HCT116 (cell line): ENCODE results near the gene TFF3. TPM values are rescaled to one million over a fixed set of nuclear protein-coding genes. Genes with fewer than 3 reads are reported as not detected.

Experiments
- ATAC-seq: fragments of 200-7000 bp; cut with Tn5 transposase; 2 replicates; pipeline ENCODE4 v1.9.1; 2020; ENCODE audit warnings: mild to moderate bottlenecking, moderate library complexity
- BruUV-seq: library from RNA; stranded (reverse); fragments of 400-500 nt; replicated peaks from 2 replicates; lab custom pipeline; 2021; lab: Mats Ljungman, UMichigan
- CTCF ChIA-PET: fragments of 300-600 bp; sonication (Branson Sonifier 250); formaldehyde crosslinking; loops from one replicate; lab custom pipeline; 2021; ENCODE audit warnings: antibody characterized with exemption; lab: Charles Lee
- POLR2A ChIA-PET: fragments of 300-600, 350-600 bp; sonication (Branson Sonifier 250); formaldehyde crosslinking; loops from one replicate; lab custom pipeline; 2021; ENCODE audit warnings: antibody characterized with exemption; lab: Charles Lee
- RAD21 ChIA-PET, 2 experiments: fragments of 300-600 bp; sonication (Branson Sonifier 250); formaldehyde crosslinking; loops; one replicate each; lab custom pipeline; 2023; ENCODE audit warnings: low total read pairs in 2 of 2; ENCODE audit not compliant: uncharacterized antibody in 2 of 2, unreplicated experiment in 2 of 2, low non-redundant PET in 1 of 2; lab: Charles Lee
- DNase-seq: peaks from one replicate; pipeline ENCODE4 v3.0.0-alpha.2; 2010; ENCODE audit warnings: low read depth, low spot score
- H2AFZ ChIP-seq: fragments of 200-600 bp; shearing (Covaris generic), sonication (generic); 2 replicates; pipeline ENCODE4 v1.6.1; 2017; ENCODE audit warnings: low read depth, mixed run types, mixed read lengths, antibody characterized with exemption, low read length; ENCODE audit not compliant: poor library complexity, severe bottlenecking
- H3K27ac ChIP-seq: 2 replicates; pipeline ENCODE4 v1.5.1; 2012; ENCODE audit warnings: low read depth, low read length
- H3K27me3 ChIP-seq: fragments of 200-600 bp; sonication (generic); 2 replicates; pipeline ENCODE4 v1.6.1; 2016; ENCODE audit warnings: mixed run types, low read length, mixed read lengths; ENCODE audit not compliant: insufficient read depth
- H3K36me3 ChIP-seq, 2 experiments: fragments of 200-500 bp in 1 of 2; fragments of 200-600 bp in 1 of 2; sonication (Bioruptor generic) in 1 of 2; sonication (generic) in 1 of 2; 2 replicates each; pipeline versions ENCODE4 v1.5.1 to v1.6.1; 2014 to 2016; ENCODE audit warnings: low read length in 2 of 2, inconsistent platforms in 1 of 2, mixed read lengths in 1 of 2, mixed run types in 1 of 2; ENCODE audit not compliant: insufficient read depth in 2 of 2, control insufficient read depth in 1 of 2
- H3K4me1 ChIP-seq, 2 experiments: fragments of 200-600 bp in 1 of 2; sonication (generic) in 1 of 2; 2 replicates each; pipeline versions ENCODE4 v1.5.1 to v1.6.1; 2012 to 2017; ENCODE audit warnings: low read length in 2 of 2, inconsistent platforms in 1 of 2, mild to moderate bottlenecking in 1 of 2, mixed read lengths in 1 of 2, mixed run types in 1 of 2, moderate library complexity in 1 of 2; ENCODE audit not compliant: insufficient read depth in 2 of 2, control insufficient read depth in 1 of 2
- H3K4me2 ChIP-seq: fragments of 200-600 bp; sonication (generic); 2 replicates; pipeline ENCODE4 v1.6.1; 2017; ENCODE audit warnings: mixed run types, low read length, mixed read lengths
- H3K4me3 ChIP-seq, 2 experiments: fragments of 200-600 bp in 1 of 2; sonication (generic) in 1 of 2; replicated peaks in 1 of 2; 2 replicates each; pipeline ENCODE4 v1.5.1; 2011 to 2016; ENCODE audit warnings: low read length in 2 of 2, control low read depth in 1 of 2, low read depth in 1 of 2, mild to moderate bottlenecking in 1 of 2, mixed read lengths in 1 of 2, mixed run types in 1 of 2
- H3K79me2 ChIP-seq: fragments of 200-600 bp; sonication (generic); 2 replicates; pipeline ENCODE4 v1.6.1; 2017; ENCODE audit warnings: mild to moderate bottlenecking, mixed run types, low read length, moderate library complexity, mixed read lengths; ENCODE audit not compliant: insufficient read depth
- H3K9ac ChIP-seq: fragments of 200-600 bp; sonication (generic); 2 replicates; pipeline ENCODE4 v1.6.1; 2016; ENCODE audit warnings: low read length, mixed read lengths
- H3K9me2 ChIP-seq: fragments of 200-600 bp; sonication (generic), shearing (Covaris generic); 2 replicates; pipeline ENCODE4 v1.6.1; 2017; ENCODE audit warnings: mixed run types, mild to moderate bottlenecking, moderate library complexity; ENCODE audit not compliant: insufficient read depth
- H3K9me3 ChIP-seq, 2 experiments: fragments of 200-500 bp in 1 of 2; fragments of 200-600 bp in 1 of 2; sonication (Bioruptor generic) in 1 of 2; sonication (generic) in 1 of 2; 2 replicates each; pipeline ENCODE4 v1.6.1; 2014 to 2017; ENCODE audit warnings: low read length in 2 of 2, mixed read lengths in 2 of 2, inconsistent platforms in 1 of 2, low read depth in 1 of 2, mild to moderate bottlenecking in 1 of 2, mixed run types in 1 of 2, moderate library complexity in 1 of 2; ENCODE audit not compliant: control insufficient read depth in 1 of 2, insufficient read depth in 1 of 2
- H4K20me1 ChIP-seq: fragments of 200-600 bp; sonication (generic), shearing (Covaris generic); 2 replicates; pipeline ENCODE4 v1.6.1; 2017; ENCODE audit warnings: mixed run types, mild to moderate bottlenecking, moderate library complexity; ENCODE audit not compliant: insufficient read depth
- CBX3 ChIP-seq: IDR thresholded peaks from 2 replicates; pipeline ENCODE4 v1.6.1; 2012; ENCODE audit warnings: low read depth
- CEBPB ChIP-seq: IDR thresholded peaks from 2 replicates; pipeline ENCODE4 v1.6.1; 2012; ENCODE audit warnings: low read depth
- EGR1 ChIP-seq: IDR thresholded peaks from 2 replicates; pipeline ENCODE4 v1.6.1; 2012; ENCODE audit warnings: low read depth
- EZH2 ChIP-seq: fragments of 200-600 bp; sonication (generic); IDR thresholded peaks from 2 replicates; pipeline ENCODE4 v1.6.1; 2017; ENCODE audit warnings: antibody characterized with exemption, mixed run types
- FOSL1 ChIP-seq: IDR thresholded peaks from 2 replicates; pipeline ENCODE4 v1.6.1; 2012; ENCODE audit warnings: low read depth
- JUND ChIP-seq: IDR thresholded peaks from 2 replicates; pipeline ENCODE4 v1.6.1; 2012
- POLR2A ChIP-seq: IDR thresholded peaks from 2 replicates; pipeline ENCODE4 v1.7.0; 2011; ENCODE audit warnings: borderline replicate concordance; ENCODE audit not compliant: insufficient read depth, insufficient read length; ENCODE audit errors: extremely low read depth
- POLR2AphosphoS5 ChIP-seq: IDR thresholded peaks from 2 replicates; pipeline ENCODE4 v1.6.1; 2011; ENCODE audit warnings: mild to moderate bottlenecking, low read depth, low read length, moderate library complexity
- RAD21 ChIP-seq: IDR thresholded peaks from 2 replicates; pipeline ENCODE4 v1.6.1; 2012; ENCODE audit warnings: low read depth, mild to moderate bottlenecking
- SIN3A ChIP-seq: IDR thresholded peaks from 2 replicates; pipeline ENCODE4 v1.6.1; 2012; ENCODE audit warnings: low read depth
- SRF ChIP-seq: IDR thresholded peaks from 2 replicates; pipeline ENCODE4 v1.6.1; 2012; ENCODE audit warnings: low read depth
- TCF7L2 ChIP-seq: IDR thresholded peaks from 2 replicates; pipeline ENCODE4 v1.7.0; 2011; ENCODE audit warnings: borderline replicate concordance, inconsistent platforms; ENCODE audit not compliant: insufficient read depth, insufficient read length; ENCODE audit errors: extremely low read depth
- YY1 ChIP-seq: IDR thresholded peaks from 2 replicates; pipeline ENCODE4 v1.6.1; 2011; ENCODE audit warnings: low read length, low read depth, moderate library complexity, mild to moderate bottlenecking; ENCODE audit not compliant: insufficient replicate concordance; ENCODE audit errors: extremely low read depth
- ZFX ChIP-seq: fragments of 450-650 bp; IDR thresholded peaks from 2 replicates; pipeline ENCODE4 v1.6.1; 2017
- ZNF274 ChIP-seq: fragments of 200-500 bp; sonication (Bioruptor generic); IDR thresholded peaks from 2 replicates; pipeline ENCODE4 v1.6.1; 2014; ENCODE audit warnings: mild to moderate bottlenecking, low read depth, low read length, inconsistent platforms
- intact Hi-C: fragments of 100-400 bp; cut with micrococcal nuclease; formaldehyde crosslinking; loops from 2 replicates; pipeline ENCODE4 v1.10.0; 2022
- total RNA-seq: library from RNA; stranded (reverse); gene quantifications from one replicate; pipeline ENCODE4 v1.2.1, GENCODE V29; 2021; ENCODE audit not compliant: unreplicated experiment
- TF ChIP-seq, protein P1 (sequence below): IDR thresholded peaks from 2 replicates; pipeline ENCODE4 v1.6.1; 2012; ENCODE audit warnings: low read depth
- TF ChIP-seq, protein P2 (sequence below): IDR thresholded peaks from 2 replicates; pipeline ENCODE4 v1.6.1; 2011; ENCODE audit warnings: mild to moderate bottlenecking, low read length, moderate library complexity; ENCODE audit not compliant: insufficient replicate concordance; ENCODE audit errors: extremely low read depth
- TF ChIP-seq, protein P3 (sequence below), 3 experiments: fragments of 200-600 bp in 1 of 3; sonication (generic) in 1 of 3; IDR thresholded peaks in 2 of 3; conservative IDR thresholded peaks in 1 of 3; 2 replicates each; pipeline ENCODE4 v1.5.1; 2012 to 2017; ENCODE audit warnings: low read depth in 2 of 3, low read length in 2 of 3, antibody characterized with exemption in 1 of 3, borderline replicate concordance in 1 of 3, control low read depth in 1 of 3, mild to moderate bottlenecking in 1 of 3, mixed read lengths in 1 of 3, mixed run types in 1 of 3, moderate library complexity in 1 of 3; ENCODE audit not compliant: insufficient read depth in 1 of 3
- TF ChIP-seq, protein P4 (sequence below): IDR thresholded peaks from 2 replicates; pipeline ENCODE4 v1.6.1; 2012
- TF ChIP-seq, protein P5 (sequence below): IDR thresholded peaks from 2 replicates; pipeline ENCODE4 v1.6.1; 2012

The TFF3 gene
- total RNA-seq, 1 experiment from 2014 or later = 0.22 TPM

DNA sequence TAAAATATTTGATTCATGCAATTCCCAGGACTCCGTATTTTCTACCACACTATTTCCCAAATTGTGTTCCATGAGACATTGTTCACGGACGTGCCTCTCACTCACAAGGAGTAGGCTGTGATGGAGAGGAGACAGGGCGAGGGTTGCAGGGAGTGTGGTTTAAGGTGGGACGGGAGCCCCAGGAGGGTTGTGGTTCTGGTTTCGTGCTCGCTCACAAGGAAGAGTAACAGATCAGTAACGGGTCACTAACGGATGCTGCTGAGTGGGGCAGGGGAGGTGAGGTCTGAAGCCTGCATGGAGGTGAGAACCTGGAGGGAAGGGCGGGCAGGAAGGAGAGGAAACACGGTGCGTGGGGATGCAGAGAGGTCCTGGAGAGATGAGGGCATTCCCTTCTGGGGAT, 28.8 kb downstream of the TFF3 start:
- no peak for ATAC-seq
- H3K79me2 ChIP-seq = no peaks in the 10 kb centered on the region
- no peaks in the 10 kb centered on the region for H3K4me1 ChIP-seq
- no peaks in the 10 kb centered on the region for H3K36me3 ChIP-seq
- TF ChIP-seq FOSL1 (no peak), ZNF274 (no peak), TCF7L2 (no peak), RAD21 (no peak), POLR2AphosphoS5 (no peak), CEBPB (no peak), ZFX (no peak), EGR1 (no peak), SIN3A (no peak), JUND (no peak), CBX3 (no peak), SRF (no peak), YY1 (no peak), POLR2A (no peak), EZH2 (no peak)
- TF ChIP-seq, protein P1, sequence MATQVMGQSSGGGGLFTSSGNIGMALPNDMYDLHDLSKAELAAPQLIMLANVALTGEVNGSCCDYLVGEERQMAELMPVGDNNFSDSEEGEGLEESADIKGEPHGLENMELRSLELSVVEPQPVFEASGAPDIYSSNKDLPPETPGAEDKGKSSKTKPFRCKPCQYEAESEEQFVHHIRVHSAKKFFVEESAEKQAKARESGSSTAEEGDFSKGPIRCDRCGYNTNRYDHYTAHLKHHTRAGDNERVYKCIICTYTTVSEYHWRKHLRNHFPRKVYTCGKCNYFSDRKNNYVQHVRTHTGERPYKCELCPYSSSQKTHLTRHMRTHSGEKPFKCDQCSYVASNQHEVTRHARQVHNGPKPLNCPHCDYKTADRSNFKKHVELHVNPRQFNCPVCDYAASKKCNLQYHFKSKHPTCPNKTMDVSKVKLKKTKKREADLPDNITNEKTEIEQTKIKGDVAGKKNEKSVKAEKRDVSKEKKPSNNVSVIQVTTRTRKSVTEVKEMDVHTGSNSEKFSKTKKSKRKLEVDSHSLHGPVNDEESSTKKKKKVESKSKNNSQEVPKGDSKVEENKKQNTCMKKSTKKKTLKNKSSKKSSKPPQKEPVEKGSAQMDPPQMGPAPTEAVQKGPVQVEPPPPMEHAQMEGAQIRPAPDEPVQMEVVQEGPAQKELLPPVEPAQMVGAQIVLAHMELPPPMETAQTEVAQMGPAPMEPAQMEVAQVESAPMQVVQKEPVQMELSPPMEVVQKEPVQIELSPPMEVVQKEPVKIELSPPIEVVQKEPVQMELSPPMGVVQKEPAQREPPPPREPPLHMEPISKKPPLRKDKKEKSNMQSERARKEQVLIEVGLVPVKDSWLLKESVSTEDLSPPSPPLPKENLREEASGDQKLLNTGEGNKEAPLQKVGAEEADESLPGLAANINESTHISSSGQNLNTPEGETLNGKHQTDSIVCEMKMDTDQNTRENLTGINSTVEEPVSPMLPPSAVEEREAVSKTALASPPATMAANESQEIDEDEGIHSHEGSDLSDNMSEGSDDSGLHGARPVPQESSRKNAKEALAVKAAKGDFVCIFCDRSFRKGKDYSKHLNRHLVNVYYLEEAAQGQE = no peak
- TF ChIP-seq, protein P2, sequence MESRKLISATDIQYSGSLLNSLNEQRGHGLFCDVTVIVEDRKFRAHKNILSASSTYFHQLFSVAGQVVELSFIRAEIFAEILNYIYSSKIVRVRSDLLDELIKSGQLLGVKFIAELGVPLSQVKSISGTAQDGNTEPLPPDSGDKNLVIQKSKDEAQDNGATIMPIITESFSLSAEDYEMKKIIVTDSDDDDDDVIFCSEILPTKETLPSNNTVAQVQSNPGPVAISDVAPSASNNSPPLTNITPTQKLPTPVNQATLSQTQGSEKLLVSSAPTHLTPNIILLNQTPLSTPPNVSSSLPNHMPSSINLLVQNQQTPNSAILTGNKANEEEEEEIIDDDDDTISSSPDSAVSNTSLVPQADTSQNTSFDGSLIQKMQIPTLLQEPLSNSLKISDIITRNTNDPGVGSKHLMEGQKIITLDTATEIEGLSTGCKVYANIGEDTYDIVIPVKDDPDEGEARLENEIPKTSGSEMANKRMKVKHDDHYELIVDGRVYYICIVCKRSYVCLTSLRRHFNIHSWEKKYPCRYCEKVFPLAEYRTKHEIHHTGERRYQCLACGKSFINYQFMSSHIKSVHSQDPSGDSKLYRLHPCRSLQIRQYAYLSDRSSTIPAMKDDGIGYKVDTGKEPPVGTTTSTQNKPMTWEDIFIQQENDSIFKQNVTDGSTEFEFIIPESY = no peak
- TF ChIP-seq, protein P3, sequence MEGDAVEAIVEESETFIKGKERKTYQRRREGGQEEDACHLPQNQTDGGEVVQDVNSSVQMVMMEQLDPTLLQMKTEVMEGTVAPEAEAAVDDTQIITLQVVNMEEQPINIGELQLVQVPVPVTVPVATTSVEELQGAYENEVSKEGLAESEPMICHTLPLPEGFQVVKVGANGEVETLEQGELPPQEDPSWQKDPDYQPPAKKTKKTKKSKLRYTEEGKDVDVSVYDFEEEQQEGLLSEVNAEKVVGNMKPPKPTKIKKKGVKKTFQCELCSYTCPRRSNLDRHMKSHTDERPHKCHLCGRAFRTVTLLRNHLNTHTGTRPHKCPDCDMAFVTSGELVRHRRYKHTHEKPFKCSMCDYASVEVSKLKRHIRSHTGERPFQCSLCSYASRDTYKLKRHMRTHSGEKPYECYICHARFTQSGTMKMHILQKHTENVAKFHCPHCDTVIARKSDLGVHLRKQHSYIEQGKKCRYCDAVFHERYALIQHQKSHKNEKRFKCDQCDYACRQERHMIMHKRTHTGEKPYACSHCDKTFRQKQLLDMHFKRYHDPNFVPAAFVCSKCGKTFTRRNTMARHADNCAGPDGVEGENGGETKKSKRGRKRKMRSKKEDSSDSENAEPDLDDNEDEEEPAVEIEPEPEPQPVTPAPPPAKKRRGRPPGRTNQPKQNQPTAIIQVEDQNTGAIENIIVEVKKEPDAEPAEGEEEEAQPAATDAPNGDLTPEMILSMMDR (IDR thresholded peaks at IDR 0.05 in 2 of 3, conservative IDR thresholded peaks at IDR 0.05 in 1 of 3; ENCODE audit: borderline replicate concordance in 1 of 3, insufficient read depth in 1 of 3, low read depth in 2 of 3, low read length in 2 of 3) = no peak
- TF ChIP-seq, protein P4, sequence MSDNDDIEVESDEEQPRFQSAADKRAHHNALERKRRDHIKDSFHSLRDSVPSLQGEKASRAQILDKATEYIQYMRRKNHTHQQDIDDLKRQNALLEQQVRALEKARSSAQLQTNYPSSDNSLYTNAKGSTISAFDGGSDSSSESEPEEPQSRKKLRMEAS = no peak
- TF ChIP-seq, protein P5, sequence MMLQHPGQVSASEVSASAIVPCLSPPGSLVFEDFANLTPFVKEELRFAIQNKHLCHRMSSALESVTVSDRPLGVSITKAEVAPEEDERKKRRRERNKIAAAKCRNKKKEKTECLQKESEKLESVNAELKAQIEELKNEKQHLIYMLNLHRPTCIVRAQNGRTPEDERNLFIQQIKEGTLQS = no peak
- TF ChIP-seq, all 23 proteins: peak for 0
- no peaks in the 10 kb centered on the region for H3K9me3 ChIP-seq
- DNase-seq = no peak
- H4K20me1 ChIP-seq = no peaks in the 10 kb centered on the region
- POLR2A ChIA-PET = no interaction called here
- no peak overlapping the region for H2AFZ ChIP-seq
- no peaks in the 10 kb centered on the region for H3K9me2 ChIP-seq
- H3K4me3 ChIP-seq = no peak overlapping the region
- no TSS peak for BruUV-seq
- H3K9ac ChIP-seq = no peak overlapping the region
- CTCF ChIA-PET = no interaction called here
- H3K27me3 ChIP-seq = no peaks in the 10 kb centered on the region
- intact Hi-C loops = no loop called here
- H3K4me2 ChIP-seq = no peak overlapping the region
- RAD21 ChIA-PET = no interaction called here
- H3K27ac ChIP-seq = no peak overlapping the region
